Liver (tissue), 3 donors: Measurements from ENCODE around the gene E2F2.
A peak's percentile ranks its signal among the peaks of the same experiment; 100 is the strongest.

Experiments
- ATF3 ChIP-seq: IDR thresholded peaks from 2 replicates; pipeline ENCODE4 v1.6.1; 2016; ENCODE audit warnings: antibody characterized with exemption
- CTCF ChIP-seq: fragments of 150-350 bp; IDR thresholded peaks from 2 replicates; pipeline ENCODE4 v1.5.1; 2017; ENCODE audit warnings: improper control_type of control experiment, low read depth, low read length; ENCODE audit not compliant: missing input control
- EGR1 ChIP-seq, 2 donors: IDR thresholded peaks; 2 replicates each; pipeline ENCODE4 v1.6.1; 2016 to 2018; ENCODE audit warnings: antibody characterized with exemption in 2 of 2, low read depth in 2 of 2
- GABPA ChIP-seq, 2 donors: IDR thresholded peaks in 1 of 2; conservative IDR thresholded peaks in 1 of 2; 2 replicates each; pipeline ENCODE4 v1.6.1; 2016; ENCODE audit warnings: antibody characterized with exemption in 2 of 2, mild to moderate bottlenecking in 1 of 2, moderate library complexity in 1 of 2
- HNF4A ChIP-seq, 2 donors: conservative IDR thresholded peaks; 2 replicates each; pipeline ENCODE4 v1.6.1; 2016; ENCODE audit warnings: antibody characterized with exemption in 2 of 2, mild to moderate bottlenecking in 2 of 2
- JUND ChIP-seq, 2 donors: IDR thresholded peaks; 2 replicates each; pipeline ENCODE4 v1.6.1; 2016; ENCODE audit warnings: antibody characterized with exemption in 2 of 2
- MAX ChIP-seq: IDR thresholded peaks from 2 replicates; pipeline ENCODE4 v1.6.1; 2016; ENCODE audit warnings: antibody characterized with exemption
- RAD21 ChIP-seq, 2 donors: IDR thresholded peaks; 2 replicates each; pipeline ENCODE4 v1.6.1; 2016; ENCODE audit warnings: antibody characterized with exemption in 2 of 2, mild to moderate bottlenecking in 2 of 2
- REST ChIP-seq: IDR thresholded peaks from 2 replicates; pipeline ENCODE4 v1.6.1; 2016; ENCODE audit warnings: antibody characterized with exemption, mild to moderate bottlenecking
- RXRA ChIP-seq, 2 donors: IDR thresholded peaks; 2 replicates each; pipeline ENCODE4 v1.6.1; 2017 to 2018; ENCODE audit warnings: antibody characterized with exemption in 2 of 2, mild to moderate bottlenecking in 1 of 2
- SP1 ChIP-seq: IDR thresholded peaks from 2 replicates; pipeline ENCODE4 v1.6.1; 2018; ENCODE audit warnings: antibody characterized with exemption, mild to moderate bottlenecking
- TAF1 ChIP-seq: conservative IDR thresholded peaks from 2 replicates; pipeline ENCODE4 v1.6.1; 2016; ENCODE audit warnings: antibody characterized with exemption, mild to moderate bottlenecking
- donor health status: healthy.
- donor health status: healthy.

GRCh38 chr1:23544444-23545389 is 13.7 kb upstream of the E2F2 start:
- TF ChIP-seq CTCF = peak; percentile 99
- TF ChIP-seq TAF1 = no peak
- no peak for TF ChIP-seq RXRA (IDR thresholded peaks at IDR 0.05)
- no peak for TF ChIP-seq SP1
- no peak for TF ChIP-seq MAX
- peak; percentile 99 to 100 for TF ChIP-seq RAD21 (IDR thresholded peaks at IDR 0.05)
- no peak for TF ChIP-seq GABPA (IDR thresholded peaks at IDR 0.05 in 1 of 2, conservative IDR thresholded peaks at IDR 0.05 in 1 of 2)
- TF ChIP-seq EGR1 (IDR thresholded peaks at IDR 0.05; ENCODE audit: low read depth in 2 of 2) = no peak
- TF ChIP-seq HNF4A (conservative IDR thresholded peaks at IDR 0.05) = no peak
- TF ChIP-seq ATF3 = no peak
- no peak for TF ChIP-seq REST
- no peak for TF ChIP-seq JUND (IDR thresholded peaks at IDR 0.05)
